OCI-LY1 (cell line): Measurements from ENCODE around the gene MAP2K2.

Source experiments
- EZH2 ChIP-seq: fragments of 200-600 bp; sonication (generic), shearing (Covaris generic); IDR thresholded peaks from 2 replicates; pipeline ENCODE4 v1.8.0; 2017; ENCODE audit warnings: borderline replicate concordance, mixed run types, mild to moderate bottlenecking, antibody characterized with exemption, low read length, moderate library complexity, mixed read lengths
- TF ChIP-seq, protein P1 (sequence below): fragments of 200-600 bp; sonication (generic), shearing (Covaris generic); IDR thresholded peaks from 2 replicates; pipeline ENCODE4 v1.5.1; 2017; ENCODE audit warnings: mild to moderate bottlenecking, antibody characterized with exemption, low read length, moderate library complexity, mixed read lengths

DNA sequence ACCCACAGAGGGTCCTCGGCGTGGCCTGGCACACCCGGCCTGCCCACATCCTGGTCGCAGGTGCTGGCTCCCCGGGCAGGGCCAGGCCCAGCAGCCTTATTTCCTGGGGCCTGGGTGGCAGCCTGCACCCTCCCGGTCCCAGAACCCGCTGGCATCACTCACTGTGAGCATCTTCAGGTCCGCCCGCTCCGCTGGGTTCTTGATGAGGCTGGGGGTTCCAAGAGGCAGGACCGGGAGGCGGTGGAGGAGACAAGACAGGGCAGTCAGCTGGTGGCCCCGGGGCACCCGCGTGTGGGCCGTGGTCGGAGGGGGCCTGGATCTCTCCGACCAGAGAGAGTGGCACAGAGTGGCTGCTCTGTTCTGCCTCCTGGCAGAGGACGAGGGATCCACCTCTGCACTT lies 29.6 kb downstream of the MAP2K2 start:
- TF ChIP-seq, protein P1, sequence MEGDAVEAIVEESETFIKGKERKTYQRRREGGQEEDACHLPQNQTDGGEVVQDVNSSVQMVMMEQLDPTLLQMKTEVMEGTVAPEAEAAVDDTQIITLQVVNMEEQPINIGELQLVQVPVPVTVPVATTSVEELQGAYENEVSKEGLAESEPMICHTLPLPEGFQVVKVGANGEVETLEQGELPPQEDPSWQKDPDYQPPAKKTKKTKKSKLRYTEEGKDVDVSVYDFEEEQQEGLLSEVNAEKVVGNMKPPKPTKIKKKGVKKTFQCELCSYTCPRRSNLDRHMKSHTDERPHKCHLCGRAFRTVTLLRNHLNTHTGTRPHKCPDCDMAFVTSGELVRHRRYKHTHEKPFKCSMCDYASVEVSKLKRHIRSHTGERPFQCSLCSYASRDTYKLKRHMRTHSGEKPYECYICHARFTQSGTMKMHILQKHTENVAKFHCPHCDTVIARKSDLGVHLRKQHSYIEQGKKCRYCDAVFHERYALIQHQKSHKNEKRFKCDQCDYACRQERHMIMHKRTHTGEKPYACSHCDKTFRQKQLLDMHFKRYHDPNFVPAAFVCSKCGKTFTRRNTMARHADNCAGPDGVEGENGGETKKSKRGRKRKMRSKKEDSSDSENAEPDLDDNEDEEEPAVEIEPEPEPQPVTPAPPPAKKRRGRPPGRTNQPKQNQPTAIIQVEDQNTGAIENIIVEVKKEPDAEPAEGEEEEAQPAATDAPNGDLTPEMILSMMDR: no peak
- no peak for TF ChIP-seq EZH2
